Mesothelial cell of epicardium (in vitro differentiated cells): ENCODE results near the gene ZNF44. TPM values are rescaled to one million over a fixed set of nuclear protein-coding genes. Genes with fewer than 3 reads are reported as not detected.

ENCODE experiments used
- DNase-seq, 2 experiments: peaks; one replicate each; pipeline ENCODE4 v3.0.0; 2021; ENCODE audit warnings: low spot score in 2 of 2; ENCODE audit not compliant: unreplicated experiment in 2 of 2
- H3K27ac Mint-ChIP-seq: 2 replicates; pipeline ENCODE4 v1.8.0; 2021; ENCODE audit warnings: mixed read lengths
- H3K27me3 Mint-ChIP-seq: 2 replicates; pipeline ENCODE4 v1.8.0; 2021; ENCODE audit warnings: low read depth, mixed read lengths
- H3K36me3 Mint-ChIP-seq: 2 replicates; pipeline ENCODE4 v1.8.0; 2021; ENCODE audit warnings: mixed read lengths
- H3K4me1 Mint-ChIP-seq: 2 replicates; pipeline ENCODE4 v1.8.0; 2021; ENCODE audit warnings: mixed read lengths
- H3K4me3 Mint-ChIP-seq: 2 replicates; pipeline ENCODE4 v1.8.0; 2021; ENCODE audit warnings: mild to moderate bottlenecking, moderate library complexity, mixed read lengths
- H3K9me3 Mint-ChIP-seq: 2 replicates; pipeline ENCODE4 v1.8.0; 2021; ENCODE audit warnings: mixed read lengths
- CTCF ChIP-seq: fragments of 200-600 bp; sonication (generic); IDR thresholded peaks from one replicate; pipeline ENCODE4 v1.5.0; 2021; ENCODE audit warnings: antibody characterized with exemption; ENCODE audit not compliant: unreplicated experiment
- total RNA-seq: library from RNA; stranded (reverse); gene quantifications from 3 replicates; pipeline ENCODE4 v1.2.1, GENCODE V29; 2021

The ZNF44 gene
- total RNA-seq, 1 donor from 2014 or later = 15.3 TPM

GRCh38 chr19:12232961-12233360 lies 61.7 kb downstream of the ZNF44 start:
- Mint-ChIP-seq H3K27ac (no peak overlapping the region), H3K36me3 (peaks cover 81% of the 10 kb centered on the region), H3K4me1 (no peaks in the 10 kb centered on the region), H3K9me3 (peaks cover 76% of the 10 kb centered on the region), H3K27me3 (no peaks in the 10 kb centered on the region), H3K4me3 (no peak overlapping the region)
- TF ChIP-seq CTCF = no peak
- no peak for DNase-seq

GRCh38 chr19:12230751-12231733 lies 63.6 kb downstream of the ZNF44 start:
- no peak for TF ChIP-seq CTCF
- Mint-ChIP-seq H3K4me3 (no peak overlapping the region), H3K36me3 (peaks cover 80% of the 10 kb centered on the region), H3K9me3 (peaks cover 74% of the 10 kb centered on the region), H3K27me3 (no peaks in the 10 kb centered on the region), H3K27ac (no peak overlapping the region), H3K4me1 (no peaks in the 10 kb centered on the region)
- DNase-seq = no peak

- H3K4me1 Mint-ChIP-seq = no peaks in the 10 kb centered on the region
- no peaks in the 10 kb centered on the region for H3K27me3 Mint-ChIP-seq
- H3K36me3 Mint-ChIP-seq = peaks cover 81% of the 10 kb centered on the region
- H3K27ac Mint-ChIP-seq = no peak overlapping the region
- no peak for DNase-seq
- no peak for TF ChIP-seq CTCF
- peaks cover 73% of the 10 kb centered on the region for H3K9me3 Mint-ChIP-seq
- H3K4me3 Mint-ChIP-seq = no peak overlapping the region
These were observed 64.7 kb downstream of the ZNF44 start for GRCh38 chr19:12229990-12230389.

GRCh38 chr19:12224676-12225075 lies 70.0 kb downstream of the ZNF44 start:
- no peak for DNase-seq
- Mint-ChIP-seq H3K9me3 (peaks cover 51% of the 10 kb centered on the region), H3K4me3 (no peak overlapping the region), H3K36me3 (peaks cover 70% of the 10 kb centered on the region), H3K27me3 (no peaks in the 10 kb centered on the region), H3K27ac (no peak overlapping the region), H3K4me1 (no peaks in the 10 kb centered on the region)
- no peak for TF ChIP-seq CTCF

- no peak for TF ChIP-seq CTCF
- Mint-ChIP-seq H3K9me3 (peaks cover 56% of the 10 kb centered on the region), H3K27ac (no peak overlapping the region), H3K36me3 (peaks cover 74% of the 10 kb centered on the region), H3K27me3 (no peaks in the 10 kb centered on the region), H3K4me1 (no peaks in the 10 kb centered on the region), H3K4me3 (no peak overlapping the region)
- no peak for DNase-seq
These were observed 71.6 kb downstream of the ZNF44 start for GRCh38 chr19:12222980-12223630.

Other genes starting within 250 kb of the ZNF44 start
- 0.22 to 0.68 TPM (median 0.40 TPM) in 3 replicates for gene ZNF878, start 241.9 kb downstream of the ZNF44 start, total RNA-seq
- gene ZNF844, start 230.2 kb downstream of the ZNF44 start, total RNA-seq = 13.5 to 15.1 TPM (median 13.5 TPM) in 3 replicates
- gene ZNF20, start 154.5 kb downstream of the ZNF44 start, total RNA-seq = 8.7 to 11.1 TPM (median 10.6 TPM) in 3 replicates
- gene ZNF625, start 138.1 kb downstream of the ZNF44 start, total RNA-seq = 22.9 to 24.4 TPM (median 23.5 TPM) in 3 replicates
- gene ZNF136, start 131.8 kb downstream of the ZNF44 start, total RNA-seq = 16.5 to 18.7 TPM (median 17.9 TPM) in 3 replicates
- gene ZNF563, start 38.8 kb upstream of the ZNF44 start, total RNA-seq = 3.9 to 5.0 TPM (median 4.5 TPM) in 3 replicates
- gene ZNF442, start 70.8 kb upstream of the ZNF44 start, total RNA-seq = 3.7 to 5.9 TPM (median 4.3 TPM) in 3 replicates
- gene ZNF799, start 106.4 kb upstream of the ZNF44 start, total RNA-seq = 3.2 to 4.2 TPM (median 3.5 TPM) in 3 replicates
- gene ZNF443, start 146.1 kb upstream of the ZNF44 start, total RNA-seq = 6.3 to 7.8 TPM (median 7.3 TPM) in 3 replicates
- gene ZNF709, start 189.9 kb upstream of the ZNF44 start, total RNA-seq = 8.1 to 8.9 TPM (median 8.7 TPM) in 3 replicates